HG02852 (cell line): ENCODE measurements around the gene GALNT11.
A peak's percentile ranks its signal among the peaks of the same experiment; 100 is the strongest.
"Not testable (repeated sequence)": the region's sequence is repeated elsewhere in the genome, so short reads cannot be mapped to it uniquely, and the experiment has no call there.

Experiments
- ATAC-seq: cut with Tn5 transposase; IDR thresholded peaks from one replicate; pipeline ENCODE4 v1.9.1; 2021; ENCODE audit warnings: mild to moderate bottlenecking, moderate library complexity; ENCODE audit not compliant: unreplicated experiment

GALNT11 gene

DNA sequence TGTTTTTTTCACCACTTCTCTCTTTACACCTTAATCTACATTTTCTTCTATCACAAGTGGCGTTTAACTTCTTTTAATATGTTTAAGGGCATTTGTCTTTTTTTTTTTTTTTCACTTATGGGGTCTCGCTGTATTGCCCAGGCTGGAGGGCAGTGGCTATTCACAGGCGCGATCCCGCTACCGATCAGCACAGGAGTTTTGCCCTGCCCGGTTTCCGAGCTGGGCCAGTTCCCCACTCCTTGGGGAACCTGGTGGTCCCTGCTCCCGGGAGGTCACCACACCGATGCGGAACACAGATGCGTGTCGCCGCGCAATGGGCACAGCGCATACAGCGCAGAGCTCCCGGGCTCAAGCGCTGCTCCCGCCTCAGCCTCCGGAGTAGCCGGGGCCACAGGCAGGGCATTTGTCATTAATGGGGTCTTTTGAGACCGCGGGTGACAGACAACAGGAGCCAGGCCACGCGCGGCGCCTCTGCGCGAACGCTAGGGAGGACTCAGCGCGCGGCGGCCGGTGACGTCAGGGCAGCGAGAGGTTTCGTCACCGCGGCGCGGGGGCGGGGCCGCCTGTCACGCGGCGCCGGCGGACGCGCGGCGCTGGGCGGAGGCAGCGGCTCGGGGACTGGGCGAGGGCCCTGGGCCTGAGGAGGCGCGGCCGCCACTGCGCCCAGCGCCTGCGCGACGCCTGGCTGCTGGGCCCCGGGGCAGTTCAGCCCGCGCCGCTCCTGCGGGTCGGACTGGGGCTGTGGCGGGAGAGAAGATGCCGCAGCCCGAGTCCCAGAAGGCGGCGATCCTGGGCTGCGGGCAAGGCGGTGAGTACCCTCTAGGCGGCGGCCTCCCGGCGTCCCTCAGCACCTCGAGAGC lies at the start of gene GALNT11:
Gene GALNT11, plus strand, starts transcription at position 598 of the 860 bp plus-strand sequence. CDS start 68,554 bp downstream, outside the sequence.
- ATAC-seq = peak; percentile 96

DNA sequence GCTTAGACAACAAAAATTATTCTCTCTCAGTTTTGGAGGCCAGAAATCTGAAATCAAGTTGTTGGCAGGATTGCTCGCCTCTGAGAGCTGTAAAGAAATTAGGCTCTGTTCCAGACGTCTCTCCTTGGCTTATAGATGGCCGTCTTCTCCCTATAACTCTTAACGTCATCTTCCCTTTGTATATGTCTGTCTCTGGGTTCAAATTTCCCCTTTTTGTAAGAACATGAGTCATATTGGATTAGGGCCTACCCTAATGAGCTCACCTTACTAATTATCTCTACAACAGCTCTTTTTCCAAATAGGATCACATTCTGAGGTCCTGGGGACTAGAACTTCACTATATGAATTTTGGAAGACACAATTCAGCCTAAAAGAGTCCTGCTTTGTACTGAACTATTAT lies 46.9 kb upstream of the GALNT11 start:
- no peak for ATAC-seq

DNA sequence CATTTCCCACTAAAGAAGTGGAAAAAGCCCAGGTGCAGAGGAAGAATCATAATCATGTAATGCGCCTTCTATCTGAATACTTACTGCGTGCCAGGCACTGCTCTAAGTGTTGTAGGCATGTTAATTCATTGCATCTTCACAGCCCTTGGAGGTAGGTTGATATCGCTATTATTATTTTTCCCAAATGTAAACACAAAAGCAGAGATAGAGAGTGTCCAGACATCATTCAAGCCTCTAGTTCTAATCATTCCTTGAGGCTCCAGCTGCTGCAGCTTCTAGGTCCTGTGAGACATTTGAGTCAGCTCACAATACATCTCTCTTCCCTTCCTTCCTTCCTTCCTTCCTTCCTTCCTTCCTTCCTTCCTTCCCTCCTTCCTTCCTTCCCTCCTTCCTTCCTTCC lies 44.3 kb upstream of the GALNT11 start:
- ATAC-seq = no peak

DNA sequence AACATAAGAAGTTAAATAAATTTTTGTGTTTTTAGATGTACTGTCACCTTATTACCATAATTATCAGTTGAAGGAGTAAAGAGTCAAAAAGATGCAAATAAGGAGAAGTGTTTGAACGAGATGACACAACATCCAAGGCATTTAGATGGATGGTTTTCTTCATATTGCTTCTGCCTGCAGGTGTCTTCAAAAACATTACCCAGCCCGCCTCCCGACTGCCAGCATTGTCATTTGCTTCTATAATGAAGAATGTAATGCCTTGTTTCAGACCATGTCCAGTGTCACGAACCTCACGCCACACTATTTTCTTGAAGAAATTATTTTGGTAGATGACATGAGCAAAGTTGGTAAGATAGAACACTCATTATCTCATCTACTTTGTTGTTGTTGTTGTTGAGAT lies 42.7 kb upstream of the GALNT11 start:
- ATAC-seq = no peak

DNA sequence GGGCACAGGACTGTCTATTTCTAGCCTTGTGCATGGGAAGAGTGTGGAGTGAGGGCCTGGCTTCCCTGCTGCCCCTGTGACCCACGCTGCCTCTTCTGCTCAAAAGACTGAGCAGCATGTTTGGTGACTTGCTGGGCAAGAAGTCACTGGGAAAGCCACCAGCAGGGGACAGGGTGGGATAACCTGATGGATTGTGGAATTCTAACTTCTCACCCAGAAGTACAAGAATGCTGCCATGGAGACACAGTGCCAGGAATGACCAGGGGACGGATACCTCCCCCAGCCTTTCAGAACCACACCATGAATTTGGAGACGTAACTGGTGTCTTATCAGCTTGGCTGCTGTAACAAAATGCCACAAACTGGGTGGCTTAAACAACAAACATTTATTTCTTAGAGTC lies 40.9 kb upstream of the GALNT11 start:
- ATAC-seq = no peak

DNA sequence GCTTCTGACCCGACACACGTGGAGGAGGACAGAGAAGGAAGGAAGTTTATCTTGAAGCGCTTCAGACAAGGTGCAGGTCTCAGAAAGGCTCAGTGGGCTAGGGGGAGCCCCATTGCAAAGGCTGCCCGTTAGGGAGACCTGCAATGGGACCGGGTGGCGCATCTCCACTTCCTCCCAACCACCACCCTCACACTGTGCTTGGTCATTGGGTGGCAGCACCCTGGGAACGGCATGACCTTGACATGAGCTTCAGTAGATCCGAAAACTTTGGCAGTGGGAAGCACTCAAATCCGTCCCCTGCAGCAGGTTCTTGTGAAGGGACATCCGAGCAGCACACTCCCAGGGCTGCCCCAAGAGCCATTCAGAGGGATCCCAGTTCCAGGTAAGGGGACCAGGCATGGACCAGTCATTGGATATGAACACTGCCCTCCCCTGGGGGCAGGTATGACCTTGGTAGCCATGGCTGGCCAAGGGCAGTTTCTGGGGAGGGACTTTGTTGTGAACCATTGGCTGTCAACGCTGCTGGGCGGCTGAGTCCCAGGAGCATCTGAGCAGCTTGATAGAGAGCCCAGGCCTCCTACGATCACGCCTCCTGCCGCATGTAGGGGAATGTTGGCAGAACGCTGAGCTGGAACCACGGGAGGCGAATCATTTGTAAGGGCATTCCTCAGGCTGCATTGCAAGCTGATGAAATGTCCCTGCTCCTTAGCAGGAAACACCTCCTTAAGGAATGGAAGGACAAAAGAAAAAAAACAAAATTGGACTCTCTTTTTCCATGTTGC lies 37.5 kb upstream of the GALNT11 start:
- ATAC-seq = no peak

DNA sequence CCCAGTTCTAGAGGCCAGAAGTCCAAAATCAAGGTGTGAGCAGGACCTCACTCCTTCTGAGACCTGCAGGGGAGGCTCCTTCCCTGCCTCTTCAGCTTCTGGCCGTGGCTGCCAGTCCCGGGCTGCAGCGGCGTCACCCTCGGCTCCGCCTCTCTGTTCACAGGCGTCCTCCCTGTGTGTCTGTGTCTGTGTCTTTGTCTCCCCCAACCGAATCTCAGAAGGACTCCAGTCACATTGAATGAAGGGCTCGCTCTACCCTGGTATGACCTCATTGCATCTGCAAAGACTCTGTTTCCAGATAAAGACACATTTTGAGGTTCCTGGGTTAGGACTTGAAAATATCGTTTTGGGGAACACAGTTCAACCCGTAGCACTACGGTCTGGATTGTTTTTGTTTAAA lies 33.1 kb upstream of the GALNT11 start:
- no peak for ATAC-seq

DNA sequence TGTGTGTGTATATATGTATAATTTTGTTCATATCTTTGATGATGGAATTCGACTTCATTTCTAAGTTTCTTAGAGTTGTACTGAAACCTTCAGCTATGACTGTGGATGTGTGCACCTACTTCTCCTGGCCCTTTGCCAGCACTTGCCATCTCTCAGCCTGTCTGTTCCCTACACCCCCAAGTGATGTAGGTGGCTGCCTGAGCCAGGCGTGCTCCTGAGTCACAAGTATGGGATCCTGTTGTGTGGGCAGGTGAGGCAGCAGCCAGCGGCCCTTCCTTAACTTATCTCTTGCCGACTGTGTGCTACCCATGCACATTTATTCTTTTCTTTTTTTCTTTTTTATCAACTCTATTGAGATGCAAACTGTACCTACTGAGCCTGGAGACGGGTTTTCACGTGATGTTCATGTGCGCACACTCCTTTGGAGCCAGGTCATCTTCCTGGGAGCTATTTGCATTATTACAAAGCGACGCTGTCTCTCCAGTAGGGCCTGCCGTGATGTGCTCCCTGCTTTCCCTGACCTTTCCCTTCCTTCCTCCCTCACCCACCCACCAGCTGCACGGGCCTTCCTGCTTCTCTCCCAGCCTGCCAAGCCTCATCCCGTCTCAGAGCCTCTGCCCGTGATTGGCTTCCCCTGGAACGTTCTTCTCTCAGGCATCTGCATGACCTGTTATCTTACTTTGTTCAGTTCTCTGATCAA lies 31.3 kb upstream of the GALNT11 start:
- no peak for ATAC-seq

DNA sequence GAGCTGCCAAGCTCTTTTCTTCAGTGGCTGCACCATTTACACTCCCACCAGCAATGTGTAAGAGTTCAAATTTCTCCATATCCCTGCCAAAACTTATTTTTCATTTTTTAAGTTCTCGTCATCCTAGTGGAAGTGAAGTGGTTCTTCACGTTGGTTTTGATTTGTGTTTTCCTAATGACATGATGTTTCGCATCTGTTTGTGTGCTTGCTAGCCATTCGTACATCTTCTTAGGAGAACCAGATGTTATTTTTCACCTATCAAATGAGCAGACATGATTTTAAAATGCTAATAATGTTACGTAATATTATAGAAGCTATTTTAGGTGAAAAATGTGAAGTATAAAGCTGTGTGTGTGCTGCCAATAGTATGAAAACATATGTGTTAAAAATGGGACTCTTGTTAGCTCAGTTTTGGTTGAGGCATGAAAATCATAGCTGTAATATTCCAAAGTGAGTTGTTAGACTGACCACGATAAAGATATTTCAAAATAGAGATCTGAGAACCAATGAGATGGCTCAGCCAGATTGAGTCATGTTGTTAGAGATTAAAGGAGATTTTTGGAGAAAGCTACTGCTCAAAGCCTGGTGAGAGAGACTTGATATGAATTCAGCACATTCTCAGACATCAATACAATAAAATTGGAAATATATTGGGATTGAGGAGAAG lies 25.9 kb upstream of the GALNT11 start:
- no peak for ATAC-seq

DNA sequence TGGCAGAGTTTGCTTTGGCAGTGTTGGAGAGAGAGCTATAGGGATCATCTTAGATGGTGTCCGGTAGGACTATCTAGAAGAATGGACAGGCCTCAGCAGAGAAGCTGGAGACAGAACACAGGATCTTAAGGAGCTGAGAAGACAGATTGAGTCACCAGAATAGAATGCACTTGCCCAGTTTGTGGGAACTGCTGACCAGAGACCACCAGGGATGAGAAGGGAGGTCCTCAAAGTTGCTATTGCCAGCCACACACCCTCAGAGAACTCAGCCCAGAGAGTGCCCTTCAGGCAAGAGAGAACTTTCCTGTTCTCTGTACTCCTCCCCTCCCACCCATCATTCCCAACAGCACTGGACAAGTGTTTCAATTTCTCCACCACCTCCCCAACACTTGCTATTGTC lies 25.3 kb upstream of the GALNT11 start:
- ATAC-seq = no peak

DNA sequence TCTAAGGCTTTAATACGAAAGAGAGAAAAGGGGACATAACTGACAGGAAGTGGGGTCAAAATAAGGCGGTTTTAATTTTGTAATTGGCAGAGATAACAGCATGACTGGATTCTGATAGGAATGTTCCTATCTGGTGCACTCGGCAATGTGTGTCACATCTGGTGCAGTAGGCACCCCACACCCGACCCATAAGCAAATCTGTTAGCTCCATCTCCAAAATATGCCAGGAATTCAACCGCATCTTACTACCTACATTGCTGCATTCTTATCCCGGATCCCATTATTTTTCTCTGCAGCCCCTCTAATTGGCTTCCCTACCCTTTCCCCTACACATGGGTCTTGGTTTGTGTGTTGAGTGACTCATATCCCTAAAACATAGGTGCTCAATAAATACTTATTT lies 19.1 kb upstream of the GALNT11 start:
- no peak for ATAC-seq

DNA sequence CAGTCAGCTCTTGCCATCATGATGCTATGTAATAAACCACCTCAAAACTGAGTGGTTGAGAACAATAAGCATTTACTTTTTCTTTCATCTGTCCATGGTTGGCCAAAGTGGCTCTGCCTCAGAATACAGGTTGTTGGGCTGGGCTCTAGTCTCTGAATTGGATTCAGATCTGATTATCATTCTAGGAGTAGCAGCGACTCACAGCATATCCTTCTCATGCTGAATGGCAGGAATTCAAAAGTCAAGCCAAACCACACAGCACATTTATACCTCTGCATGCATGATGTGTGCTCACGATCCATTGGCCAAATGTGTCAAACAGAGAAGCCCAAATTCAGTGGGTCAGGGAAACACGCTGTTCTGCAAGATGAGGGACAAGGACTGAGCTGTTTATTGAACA lies 13.6 kb upstream of the GALNT11 start:
- no peak for ATAC-seq

DNA sequence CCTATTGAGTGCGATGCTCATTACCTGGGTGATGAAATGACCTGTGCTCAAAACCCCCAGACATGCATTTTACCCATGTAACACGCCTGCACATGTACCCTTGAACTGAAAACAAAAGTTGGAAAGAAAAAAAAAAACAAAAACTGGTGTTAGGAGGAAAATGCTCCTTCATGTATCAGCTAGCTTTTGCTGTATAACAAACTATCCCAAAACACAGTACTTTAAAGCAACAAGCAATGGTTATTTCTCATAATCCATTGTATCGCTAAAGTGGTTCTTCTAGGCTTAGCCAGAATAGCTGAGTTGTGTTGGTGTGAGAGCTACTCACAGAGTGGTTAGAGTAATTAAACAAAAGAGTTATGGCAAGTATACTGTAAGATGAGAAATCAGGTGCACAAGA lies 12.2 kb upstream of the GALNT11 start:
- no peak for ATAC-seq

DNA sequence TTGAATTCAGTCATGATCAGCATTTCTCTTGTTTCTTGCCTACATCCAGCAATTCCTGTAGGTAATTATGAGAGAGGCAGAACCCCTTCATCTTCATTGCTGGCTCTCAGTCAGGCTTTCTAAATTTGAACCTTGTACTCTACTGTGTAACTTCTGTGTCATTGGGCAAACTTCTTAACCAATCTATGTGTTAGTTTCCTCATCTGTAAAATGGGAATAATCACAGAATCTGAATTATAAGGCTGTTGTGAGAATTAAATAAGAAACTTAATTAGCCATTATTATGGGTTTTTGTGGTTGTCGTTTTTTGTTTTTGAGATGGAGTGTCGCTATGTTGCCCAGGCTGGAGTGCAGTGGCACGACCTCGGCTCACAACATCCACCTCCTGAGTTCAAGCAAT lies 11.5 kb upstream of the GALNT11 start:
- ATAC-seq = no peak

DNA sequence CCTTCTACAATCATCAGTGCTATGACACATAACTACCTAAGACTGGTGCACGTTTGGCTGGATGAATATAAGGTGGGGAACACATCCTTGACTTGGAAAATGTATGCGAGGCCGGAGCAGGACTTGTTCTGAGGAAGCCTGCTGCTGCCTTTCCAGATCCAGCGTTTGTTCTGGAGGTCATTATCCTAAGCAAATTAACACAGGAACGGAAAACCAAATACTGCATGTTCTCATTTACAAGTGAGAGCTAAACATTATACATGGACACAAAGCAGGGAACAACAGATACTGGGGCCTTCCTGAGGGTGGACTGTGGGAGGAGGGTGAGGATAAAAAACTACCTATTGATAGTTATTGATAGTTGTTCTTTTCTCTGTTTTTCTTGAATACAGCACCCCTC lies 10.8 kb upstream of the GALNT11 start:
- ATAC-seq = no peak

DNA sequence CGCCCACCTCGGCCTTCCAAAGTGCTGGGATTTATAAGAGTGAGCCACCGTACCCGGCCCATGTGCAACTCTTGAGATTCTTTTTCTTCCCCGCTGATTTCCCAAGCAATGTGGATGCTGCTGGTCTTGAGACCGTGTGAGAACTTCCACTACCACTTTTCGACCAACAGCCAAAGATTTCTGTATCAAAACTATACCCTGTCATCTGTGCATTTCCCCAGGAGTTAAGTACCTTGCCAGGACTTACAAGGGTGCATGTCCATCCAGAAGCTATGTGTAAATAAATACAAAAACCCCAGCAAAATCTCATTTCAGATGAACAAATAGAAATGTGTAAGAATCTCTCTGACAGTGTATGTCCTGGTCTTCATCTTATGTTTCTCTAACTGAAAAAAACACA lies 9.9 kb upstream of the GALNT11 start:
- no peak for ATAC-seq

DNA sequence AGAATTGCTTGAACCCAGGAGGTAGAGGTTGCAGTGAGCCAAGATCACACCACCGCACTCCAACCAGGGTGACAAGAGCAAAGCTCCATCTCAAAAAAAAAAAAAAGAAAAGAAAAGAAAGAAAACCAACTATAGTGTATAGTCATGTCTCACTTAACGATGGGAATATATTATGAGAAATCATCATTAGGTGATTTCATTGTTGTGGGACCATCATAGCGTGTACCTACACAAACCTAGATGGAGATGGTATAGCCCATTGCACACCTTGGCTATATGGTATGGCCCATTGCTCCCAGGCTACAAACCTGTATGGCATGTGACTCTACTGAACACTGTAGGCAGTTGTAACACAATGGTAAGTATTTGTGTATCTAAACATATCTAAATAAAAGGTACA lies 8.5 kb upstream of the GALNT11 start:
- no peak for ATAC-seq

DNA sequence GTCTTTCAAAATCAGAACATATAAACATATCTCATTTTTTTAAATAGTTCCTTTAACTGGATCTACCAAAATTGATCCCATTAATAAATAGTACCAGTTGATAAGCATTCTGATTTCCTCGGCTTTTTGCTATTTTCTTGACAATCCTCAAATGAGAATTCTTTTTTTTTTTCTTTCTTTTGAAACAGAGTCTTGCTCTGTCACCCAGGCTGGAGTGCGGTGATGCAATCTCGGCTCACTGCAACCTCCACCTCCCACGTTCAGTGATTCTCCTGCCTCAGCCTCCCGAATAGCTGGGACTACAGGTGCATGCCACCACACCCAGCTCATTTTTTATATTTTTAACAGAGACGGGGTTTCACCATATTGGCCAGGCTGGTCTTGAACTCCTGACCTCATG lies 7.8 kb upstream of the GALNT11 start:
- not testable (repeated sequence) for ATAC-seq

DNA sequence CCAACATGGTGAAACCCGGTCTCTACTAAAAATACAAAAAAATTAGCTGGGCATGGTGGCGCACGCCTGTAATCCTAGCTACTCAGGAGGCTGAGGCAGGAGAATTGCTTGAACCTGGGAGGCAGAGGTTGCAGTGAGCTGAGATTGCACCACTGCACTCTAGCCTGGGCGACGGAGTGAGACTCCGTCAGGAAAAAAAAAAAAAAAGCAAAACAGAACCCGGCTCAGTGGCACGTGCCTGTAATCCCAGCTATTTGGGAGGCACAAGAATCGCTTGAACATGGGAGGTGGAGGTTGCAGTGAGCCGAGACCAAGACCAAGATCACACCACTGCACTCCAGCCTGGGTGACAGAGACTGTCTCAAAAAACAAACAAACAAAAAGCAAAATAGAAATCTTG lies 3.7 kb upstream of the GALNT11 start:
- not testable (repeated sequence) for ATAC-seq

DNA sequence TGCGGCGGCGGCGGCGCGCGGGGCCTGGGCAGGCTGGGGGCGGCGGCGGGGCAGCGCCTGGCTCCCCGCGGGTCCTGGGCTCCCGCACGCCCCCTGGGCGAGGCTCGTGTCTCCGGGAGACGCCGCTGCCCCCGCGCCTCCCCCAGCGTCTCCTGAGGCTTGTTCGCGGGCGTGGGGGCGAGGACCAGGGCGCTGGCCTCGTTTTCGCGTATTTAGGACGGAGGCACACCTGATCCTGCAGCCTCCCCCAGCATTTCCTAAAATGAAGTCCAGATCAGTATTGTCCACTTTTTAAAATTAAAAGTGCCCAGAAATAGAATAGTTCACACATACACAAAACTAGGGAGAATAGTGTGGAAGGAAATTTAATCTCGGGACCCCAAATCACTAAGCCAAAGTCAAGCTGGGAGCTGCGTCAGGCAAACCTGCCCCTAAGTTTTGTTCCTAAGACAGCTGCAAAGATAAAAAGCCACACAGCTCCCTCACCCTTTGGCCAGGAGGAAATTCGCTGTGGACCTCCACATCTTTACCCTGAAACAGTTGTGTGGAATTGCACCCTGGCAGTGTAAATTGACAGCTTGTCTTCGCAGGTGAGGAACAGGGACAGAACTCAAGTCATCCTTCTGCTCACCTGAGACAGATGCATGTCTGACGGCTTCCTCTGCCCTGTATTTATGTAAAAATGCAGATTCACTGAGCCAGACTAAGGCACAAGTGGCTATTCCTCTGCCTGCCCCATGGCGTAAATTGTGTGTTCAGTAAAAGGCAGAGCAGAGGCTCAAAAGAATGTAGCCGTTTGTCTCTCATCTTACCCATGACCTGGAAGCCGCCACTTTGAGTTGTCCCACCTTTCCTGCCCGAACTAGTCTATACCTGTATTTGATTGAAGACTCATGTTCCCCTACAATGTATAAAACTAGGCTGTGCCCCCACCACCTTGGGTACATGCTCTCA lies 740 bp downstream of the GALNT11 start:
- no peak for ATAC-seq
